K562 (cell line): ENCODE results near the gene P2RX3.

Experiments
- ATF3 ChIP-seq, 2 experiments: fragments of 450-650 bp in 1 of 2; sonication (generic) in 1 of 2; formaldehyde crosslinking in 1 of 2; IDR thresholded peaks in 1 of 2; conservative IDR thresholded peaks in 1 of 2; 2 replicates each; pipeline versions ENCODE4 v1.6.1 to v1.8.1; 2016 to 2023; ENCODE audit warnings: mild to moderate bottlenecking in 2 of 2, moderate library complexity in 2 of 2, inconsistent platforms in 1 of 2, missing genetic modification reagents in 1 of 2
- CHD4 ChIP-seq: fragments of 200-600 bp; sonication (generic); IDR thresholded peaks from 3 replicates; pipeline ENCODE4 v1.6.1; 2012; ENCODE audit warnings: low read depth, mild to moderate bottlenecking, mixed read lengths, low read length, inconsistent platforms; ENCODE audit not compliant: insufficient read depth, insufficient replicate concordance, poor library complexity, severe bottlenecking
- CTCF ChIP-seq, 3 experiments: IDR thresholded peaks in 2 of 3; conservative IDR thresholded peaks in 1 of 3; 2 replicates each; pipeline ENCODE4 v1.5.1; 2011 to 2012; ENCODE audit warnings: low read length in 3 of 3, mild to moderate bottlenecking in 3 of 3, control low read depth in 2 of 3, improper control_type of control experiment in 1 of 3, inconsistent platforms in 1 of 3, low read depth in 1 of 3, mixed read lengths in 1 of 3, moderate library complexity in 1 of 3; ENCODE audit not compliant: insufficient read depth in 2 of 3
- JUNB ChIP-seq: fragments of 450-650 bp; formaldehyde crosslinking; conservative IDR thresholded peaks from 2 replicates; pipeline ENCODE4 v1.4.0; 2020; ENCODE audit warnings: mild to moderate bottlenecking
- KLF1 ChIP-seq: fragments of 450-650 bp; IDR thresholded peaks from 2 replicates; pipeline ENCODE4 v1.6.1; 2016; ENCODE audit warnings: missing genetic modification characterization, missing compliant biosample characterization
- MAZ ChIP-seq, 2 experiments: fragments of 450-650 bp in 1 of 2; sonication (generic) in 1 of 2; formaldehyde crosslinking; IDR thresholded peaks in 1 of 2; conservative IDR thresholded peaks in 1 of 2; 2 replicates each; pipeline versions ENCODE4 v1.4.0 to v1.5.0; 2020; ENCODE audit warnings: mild to moderate bottlenecking in 1 of 2, missing genetic modification reagents in 1 of 2
- MYBL2 ChIP-seq, 2 experiments: fragments of 450-650 bp in 1 of 2; sonication (generic) in 1 of 2; formaldehyde crosslinking in 1 of 2; IDR thresholded peaks; 2 replicates each; pipeline versions ENCODE4 v1.6.1 to v1.8.1; 2017 to 2022; ENCODE audit warnings: borderline replicate concordance in 1 of 2, inconsistent platforms in 1 of 2, low read depth in 1 of 2, mild to moderate bottlenecking in 1 of 2, missing genetic modification reagents in 1 of 2, moderate library complexity in 1 of 2
- RERE ChIP-seq: sonication (generic); formaldehyde crosslinking; IDR thresholded peaks from 2 replicates; pipeline ENCODE4 v1.8.0; 2023; ENCODE audit warnings: missing genetic modification reagents, mild to moderate bottlenecking, borderline replicate concordance
- SMARCA5 ChIP-seq: fragments of 450-650 bp; IDR thresholded peaks from 2 replicates; pipeline ENCODE4 v1.6.1; 2016
- SRSF3 ChIP-seq: fragments of 200-400 bp; formaldehyde crosslinking; IDR thresholded peaks from 2 replicates; pipeline ENCODE4 v1.6.1; 2016; ENCODE audit warnings: mild to moderate bottlenecking, low read length, moderate library complexity; ENCODE audit not compliant: insufficient read depth
- TBP ChIP-seq: optimal IDR thresholded peaks from 2 replicates; pipeline ENCODE3; 2011; ENCODE audit warnings: low read depth, low read length, improper control_type of control experiment
- ZNF121 ChIP-seq: sonication (generic); formaldehyde crosslinking; conservative IDR thresholded peaks from 2 replicates; pipeline ENCODE4 v1.8.0; 2022; ENCODE audit warnings: missing genetic modification reagents

- TF ChIP-seq SMARCA5 = no peak
- no peak for TF ChIP-seq JUNB (CRISPR knock-in tag)
- TF ChIP-seq CTCF (IDR thresholded peaks at IDR 0.05 in 2 of 3, conservative IDR thresholded peaks at IDR 0.05 in 1 of 3; ENCODE audit: insufficient read depth in 2 of 3, low read depth in 1 of 3, low read length in 3 of 3) = no peak
- no peak for TF ChIP-seq ZNF121 (CRISPR knock-in tag)
- TF ChIP-seq TBP = no peak
- no peak for TF ChIP-seq MYBL2 (IDR thresholded peaks at IDR 0.05; ENCODE audit: low read depth)
- no peak for TF ChIP-seq MYBL2 (CRISPR knock-in tag; IDR thresholded peaks at IDR 0.05; ENCODE audit: borderline replicate concordance)
- no peak for TF ChIP-seq MAZ (CRISPR knock-in tag; conservative IDR thresholded peaks at IDR 0.05 in 1 of 2, IDR thresholded peaks at IDR 0.05 in 1 of 2)
- no peak for TF ChIP-seq ATF3 (IDR thresholded peaks at IDR 0.05)
- TF ChIP-seq ATF3 (CRISPR knock-in tag; conservative IDR thresholded peaks at IDR 0.05) = no peak
- no peak for TF ChIP-seq SRSF3
- no peak for TF ChIP-seq KLF1 (tag)
- no peak for TF ChIP-seq CHD4
- TF ChIP-seq RERE (CRISPR knock-in tag) = no peak
These were observed 22.8 kb downstream of the P2RX3 start for GRCh38 chr11:57360991-57361390.
